Skeletal muscle cell (primary cell): ENCODE results near the gene GID8.

Source experiments
- DNase-seq: peaks from one replicate; pipeline ENCODE4 v3.0.0-alpha.2; 2010; ENCODE audit warnings: low read depth
- H3K4me3 ChIP-seq: 2 replicates; pipeline ENCODE4 v1.5.1; 2011; ENCODE audit warnings: low read depth, mild to moderate bottlenecking, control low read depth, low read length, moderate library complexity

The GID8 gene

GRCh38 chr20:62938105-62938888 is at the start of gene GID8:
TSS of gene GID8 (plus strand) at chr20:62938147. CDS start at chr20:62941503, 3,356 bp downstream.
- H3K4me3 ChIP-seq = peak within 1 kb of the TSS; percentile 80
- DNase-seq = no peak

DNA sequence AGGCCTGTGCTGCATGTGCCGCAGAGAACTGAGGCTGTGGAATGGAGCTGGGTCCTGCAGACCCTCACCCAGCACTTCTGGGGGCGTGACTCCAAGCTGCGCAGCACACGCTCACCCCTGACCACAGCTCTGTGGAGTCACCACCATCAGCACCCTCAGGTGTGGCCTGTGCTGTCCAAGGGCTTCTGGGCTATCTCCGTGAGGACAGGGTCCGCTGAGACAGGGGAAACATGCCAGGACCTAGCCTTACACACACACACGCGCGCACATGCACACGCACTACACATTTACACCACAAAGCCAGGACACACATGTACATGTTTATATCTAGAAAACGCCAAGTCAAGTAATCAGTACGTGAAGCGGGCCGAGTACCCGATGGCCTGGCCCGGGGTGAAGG is 49.5 kb upstream of the GID8 start:
- no peak for DNase-seq
- no peak overlapping the region for H3K4me3 ChIP-seq

GRCh38 chr20:62888910-62889309 is 49.0 kb upstream of the GID8 start:
- DNase-seq = no peak
- H3K4me3 ChIP-seq = no peak overlapping the region

DNA sequence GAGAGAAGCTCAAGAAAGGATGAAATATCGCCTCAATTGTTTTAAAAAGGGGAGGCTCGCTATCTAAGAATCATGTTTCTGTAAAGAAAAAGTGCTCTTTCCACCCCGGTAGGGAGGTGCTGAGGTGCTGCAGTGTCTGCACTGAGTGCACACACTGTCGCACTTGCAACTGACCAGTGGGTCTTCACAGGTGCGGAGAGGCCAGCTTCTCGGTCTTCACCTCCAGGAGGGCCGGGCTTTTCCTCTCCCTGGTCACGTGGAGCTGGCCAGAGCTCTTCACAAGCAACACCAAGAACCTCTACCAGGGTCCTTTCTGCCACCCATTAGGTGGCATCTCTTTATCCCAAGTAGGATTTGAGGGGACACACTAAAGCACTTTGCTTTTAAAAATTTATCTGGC is 48.5 kb upstream of the GID8 start:
- no peak overlapping the region for H3K4me3 ChIP-seq
- DNase-seq = no peak

DNA sequence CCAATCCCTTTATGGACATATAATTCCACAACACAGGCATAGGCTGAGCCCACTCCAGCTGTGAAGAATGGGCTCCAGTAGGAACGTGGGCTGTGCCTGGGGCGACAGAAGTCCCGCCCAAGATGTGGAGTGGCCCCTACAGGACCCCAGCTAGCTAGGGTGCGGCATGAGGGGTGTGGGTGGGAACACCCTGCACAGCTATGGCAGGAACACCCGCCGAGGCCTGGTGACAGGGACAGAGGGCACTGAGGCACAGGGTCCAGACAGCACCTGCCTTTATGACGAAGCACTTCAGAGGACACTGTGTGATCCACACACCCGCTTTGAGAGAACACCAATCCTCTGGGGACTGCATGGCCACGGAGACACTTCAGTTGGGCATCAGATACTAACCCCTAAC is 48.1 kb upstream of the GID8 start:
- DNase-seq = no peak

GRCh38 chr20:62890444-62890843 is 47.5 kb upstream of the GID8 start:
- DNase-seq = no peak
- no peak overlapping the region for H3K4me3 ChIP-seq

More for the DNA sequence above, 48.1 kb upstream of the GID8 start:
- H3K4me3 ChIP-seq = no peak overlapping the region

DNA sequence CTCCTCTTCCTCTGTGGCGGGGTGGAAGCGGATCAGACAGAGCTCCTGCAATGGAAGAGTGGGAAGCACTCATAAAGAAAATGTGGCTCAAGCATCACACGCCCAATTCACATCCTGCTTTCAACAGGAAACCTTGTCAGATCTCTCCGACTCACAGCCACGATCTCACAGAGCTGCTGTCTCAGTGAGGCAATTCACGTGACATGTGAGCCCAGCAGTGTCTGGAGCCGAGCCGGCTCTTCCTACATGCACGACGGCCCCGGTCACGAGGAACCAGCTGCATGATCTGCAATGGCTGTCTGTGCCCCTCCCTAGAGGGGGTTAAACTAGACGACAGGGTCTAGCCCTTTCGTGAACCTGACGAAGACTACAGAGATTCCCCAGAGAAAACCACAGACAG is 46.8 kb upstream of the GID8 start:
- DNase-seq = no peak
- no peak overlapping the region for H3K4me3 ChIP-seq

- no peak for DNase-seq
- no peak overlapping the region for H3K4me3 ChIP-seq
Measured at GRCh38 chr20:62892348-62893304, 45.3 kb upstream of the GID8 start.

DNA sequence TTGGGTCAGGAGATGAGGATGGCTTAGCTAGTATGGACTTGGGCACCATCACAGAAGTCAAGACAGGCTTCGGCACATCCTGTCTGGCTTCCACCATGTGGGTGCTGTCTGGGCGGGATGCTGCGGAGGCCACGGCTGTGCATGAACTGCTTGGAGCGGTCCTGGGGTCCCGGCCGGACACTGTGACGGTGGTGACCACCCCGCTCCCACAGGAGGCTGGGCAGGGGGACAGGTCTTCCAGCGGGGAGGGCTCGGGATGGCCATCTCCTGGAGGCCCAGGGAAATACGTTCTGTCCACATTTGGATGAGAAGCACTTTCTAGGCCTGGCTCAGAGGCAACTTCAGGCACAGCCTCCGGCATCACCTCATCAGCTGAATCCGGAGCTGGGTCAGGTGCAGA is 44.2 kb upstream of the GID8 start:
- no peak for DNase-seq
- no peak overlapping the region for H3K4me3 ChIP-seq

- no peak for DNase-seq
- H3K4me3 ChIP-seq = no peak overlapping the region
Measured at GRCh38 chr20:62894261-62894660, 43.7 kb upstream of the GID8 start.

DNA sequence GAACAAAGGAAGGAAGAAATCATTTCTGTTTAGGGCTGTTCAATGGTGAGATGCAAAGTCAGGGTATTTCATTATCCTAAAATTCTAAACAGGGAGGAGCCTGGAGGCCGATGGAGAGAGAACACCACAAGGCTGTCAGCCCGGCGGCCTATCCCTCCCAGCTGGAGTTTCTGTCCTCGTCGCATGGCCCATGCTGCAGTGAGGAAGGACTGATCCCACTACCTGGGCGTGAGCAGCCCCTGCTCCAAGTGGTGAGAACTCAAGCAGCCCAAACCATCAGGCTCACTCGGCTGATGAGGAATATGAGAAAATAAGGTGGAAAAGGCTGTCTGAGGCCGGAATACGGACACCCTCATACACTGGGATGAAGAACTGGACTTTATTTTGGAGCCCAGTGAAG is 42.4 kb upstream of the GID8 start:
- H3K4me3 ChIP-seq = no peak overlapping the region
- DNase-seq = no peak

DNA sequence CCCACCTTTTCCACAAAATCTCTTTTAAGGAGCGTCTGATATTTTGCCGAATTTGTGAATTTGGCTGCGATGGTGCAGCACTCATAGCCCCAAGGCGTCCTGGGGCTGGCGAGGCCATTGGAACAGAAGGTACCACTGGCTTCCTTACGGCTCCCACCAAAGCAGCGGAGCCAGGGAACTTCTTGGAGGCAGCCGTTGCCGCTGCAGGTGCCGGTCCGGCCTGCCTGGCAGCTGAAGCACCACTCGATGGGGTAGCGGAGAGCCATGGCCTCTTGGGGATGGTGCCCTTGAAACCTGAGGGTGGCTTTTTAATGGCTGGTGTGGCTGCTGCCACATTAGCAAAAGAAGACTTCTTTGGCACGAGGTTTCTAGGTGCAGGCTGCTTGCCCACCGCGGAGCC is 41.4 kb upstream of the GID8 start:
- no peak overlapping the region for H3K4me3 ChIP-seq
- DNase-seq = no peak

GRCh38 chr20:62897666-62898065 is 40.3 kb upstream of the GID8 start:
- no peak for DNase-seq
- no peak overlapping the region for H3K4me3 ChIP-seq

DNA sequence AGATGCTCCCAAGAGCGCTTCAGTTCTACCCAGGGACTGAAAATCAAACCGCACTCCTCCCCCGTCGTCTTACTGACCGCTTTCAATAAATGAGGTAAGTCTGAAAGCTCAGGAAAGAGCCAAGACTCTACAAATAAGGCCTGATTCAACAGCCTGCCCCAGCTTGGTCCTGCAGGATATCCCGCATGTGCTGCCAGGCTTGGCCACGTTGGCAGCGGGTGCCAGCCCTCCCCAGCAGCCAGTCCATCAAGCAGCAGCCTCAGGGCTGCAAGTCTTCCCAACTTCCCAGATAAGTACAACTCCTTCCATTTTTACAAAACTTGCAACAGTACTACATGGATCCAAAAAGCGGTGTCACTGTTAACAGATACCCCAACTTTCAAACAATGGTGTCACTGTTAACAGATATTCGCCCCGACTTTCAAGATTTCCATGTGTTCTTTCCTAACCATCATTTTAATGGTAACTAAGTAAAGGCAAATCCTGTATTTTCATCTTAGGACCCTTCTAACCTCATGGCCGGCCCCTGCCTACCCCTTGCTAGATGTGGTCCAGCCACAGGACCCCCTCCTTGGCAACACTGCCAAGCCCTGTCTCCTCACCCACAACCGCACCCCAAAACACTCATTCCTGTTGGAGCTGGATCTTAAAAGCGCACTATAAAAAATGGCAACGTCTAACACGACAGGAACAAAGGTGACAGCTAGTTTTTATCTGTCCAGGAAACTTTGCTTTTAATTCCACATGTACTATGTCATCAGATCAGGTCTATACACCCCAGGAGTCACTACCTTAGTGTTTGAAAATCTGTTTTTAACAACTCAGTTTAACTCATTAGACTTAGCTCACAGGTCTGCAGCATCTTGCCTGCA is 39.6 kb upstream of the GID8 start:
- no peak overlapping the region for H3K4me3 ChIP-seq
- DNase-seq = no peak

DNA sequence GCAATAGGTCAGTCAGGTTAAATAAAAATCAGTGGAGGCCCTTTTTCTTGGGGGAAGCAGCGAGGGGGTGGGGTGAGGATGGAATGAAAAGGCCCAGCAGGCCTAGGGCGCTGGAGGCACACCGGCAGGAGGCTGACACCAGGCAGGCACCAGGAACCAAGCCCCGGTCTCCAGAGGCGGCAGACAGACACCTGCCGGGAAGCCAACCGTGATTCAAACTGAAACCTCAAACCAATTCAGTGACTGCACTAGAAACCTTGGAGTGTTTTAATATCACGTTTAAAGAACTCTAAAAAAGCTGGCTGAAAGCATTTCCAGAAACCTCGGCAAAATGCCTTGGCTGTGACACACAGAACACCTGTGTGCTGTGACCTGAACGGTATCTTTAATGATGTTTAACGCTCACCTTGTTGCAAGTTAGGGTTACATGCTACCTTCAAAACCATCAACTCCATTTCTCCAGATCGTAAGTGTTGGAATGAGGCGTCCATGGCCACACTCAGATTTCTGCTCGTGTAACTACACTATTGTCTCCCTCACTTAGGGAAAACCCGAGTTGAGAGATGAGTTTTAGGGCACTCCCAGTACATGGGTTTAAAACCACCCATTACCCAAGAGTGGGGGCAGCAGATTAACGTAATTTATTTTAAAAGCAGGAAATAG is 38.8 kb upstream of the GID8 start:
- no peak overlapping the region for H3K4me3 ChIP-seq
- DNase-seq = no peak

GRCh38 chr20:62899633-62900051 is 38.3 kb upstream of the GID8 start:
- DNase-seq = no peak
- no peak overlapping the region for H3K4me3 ChIP-seq

DNA sequence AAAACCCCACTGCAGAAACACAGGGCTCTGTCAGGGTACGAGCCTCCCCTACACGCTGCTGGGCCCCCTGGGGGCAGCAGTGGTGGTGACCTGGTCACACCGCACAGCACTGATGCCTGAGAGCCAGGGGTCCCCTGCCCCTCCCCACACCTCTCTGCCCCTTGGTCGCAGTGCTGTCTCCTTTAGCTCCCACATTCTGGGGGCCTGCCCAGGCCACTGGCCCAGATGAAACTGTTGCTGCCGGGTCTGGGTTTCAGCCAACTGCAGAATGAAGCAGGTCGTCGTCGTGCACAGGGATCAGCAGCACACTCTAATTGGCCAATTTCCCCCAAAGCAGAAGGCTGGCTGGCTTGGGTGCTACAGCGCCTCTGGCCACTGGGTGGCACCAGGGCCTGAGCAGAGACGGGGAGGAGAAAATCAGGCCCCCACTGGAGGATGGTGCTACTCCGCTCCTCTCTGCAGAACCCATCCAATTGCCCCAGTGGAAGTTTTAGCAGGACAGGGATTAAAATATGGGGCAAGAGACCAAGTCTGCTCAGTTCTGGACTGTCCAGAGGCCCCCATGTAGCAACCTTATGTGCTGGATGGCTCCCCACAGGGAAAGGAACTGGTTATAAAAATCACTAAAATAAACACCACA is 37.8 kb upstream of the GID8 start:
- no peak overlapping the region for H3K4me3 ChIP-seq
- peak; percentile 40 for DNase-seq

GRCh38 chr20:62900692-62901584 is 37.0 kb upstream of the GID8 start:
- no peak overlapping the region for H3K4me3 ChIP-seq
- DNase-seq = no peak
